HG03432 (cell line): ENCODE data around the gene TMEM221.
A peak's percentile ranks its signal among the peaks of the same experiment; 100 is the strongest.

Experiments
- ATAC-seq: cut with Tn5 transposase; IDR thresholded peaks from one replicate; pipeline ENCODE4 v1.9.1; 2021; ENCODE audit warnings: mild to moderate bottlenecking, moderate library complexity; ENCODE audit not compliant: unreplicated experiment

Gene TMEM221

DNA sequence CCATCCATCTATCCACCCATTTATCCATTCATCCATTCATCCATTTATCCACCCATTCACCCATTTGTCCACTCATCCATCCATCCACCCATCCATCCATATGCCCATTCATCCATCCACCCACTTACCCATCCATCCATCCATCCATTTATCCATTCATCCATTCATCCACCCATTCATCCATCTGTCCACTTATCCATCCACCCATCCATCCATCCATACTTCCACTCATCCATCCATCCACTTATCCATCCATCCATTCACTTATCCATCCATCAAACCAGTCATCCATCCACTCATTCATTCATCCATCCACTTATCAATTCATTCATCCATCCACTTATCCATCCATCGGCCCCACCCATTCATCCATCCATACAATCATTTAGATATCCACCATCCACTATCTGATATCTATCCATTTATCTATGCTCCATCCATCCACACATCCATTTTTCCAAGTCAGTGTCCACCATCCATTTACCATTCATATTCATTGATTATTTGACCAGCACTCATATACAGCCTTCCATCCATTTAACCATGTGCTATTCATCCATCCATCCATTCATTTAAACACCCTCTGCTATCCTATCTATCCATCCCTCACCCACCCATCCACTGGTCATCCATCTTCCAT, 2.8 kb downstream of the TMEM221 start:
- no peak for ATAC-seq

DNA sequence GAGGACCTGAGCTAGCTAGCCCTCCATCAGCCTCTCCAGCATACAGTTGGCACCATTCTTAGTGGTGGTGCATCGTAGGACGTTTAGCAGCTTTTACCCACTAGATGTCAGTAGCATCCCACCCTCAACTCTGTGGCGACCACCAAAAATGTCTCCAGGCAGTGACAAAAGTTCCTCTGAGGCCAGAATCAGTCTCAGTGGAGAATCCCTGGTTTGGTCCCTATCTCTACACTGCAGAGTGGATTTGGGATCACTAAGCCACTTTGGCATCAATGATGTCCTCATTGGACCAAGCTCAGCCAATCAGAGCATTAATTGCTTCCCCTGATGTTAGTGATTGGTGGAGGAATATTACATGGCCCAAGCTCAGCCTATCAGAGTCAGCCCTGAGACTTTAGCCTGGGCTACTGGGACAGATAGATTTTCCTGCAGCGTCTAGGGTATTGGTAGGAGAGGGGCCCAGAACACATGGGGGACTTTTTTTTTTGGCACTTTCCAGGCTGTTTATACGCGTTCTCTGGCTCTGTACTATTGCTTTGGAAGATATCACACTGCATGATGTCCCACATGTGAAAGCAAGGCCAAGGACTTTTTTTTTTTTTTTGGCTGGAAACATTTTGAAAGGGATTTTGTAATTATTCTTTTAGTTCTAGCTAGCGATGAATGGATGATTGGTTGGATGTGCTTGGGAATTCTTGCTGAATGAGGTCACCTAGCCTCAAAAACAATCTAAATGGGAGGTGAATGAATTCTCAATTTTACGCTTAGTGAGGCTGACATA, 7.0 kb downstream of the TMEM221 start:
- no peak for ATAC-seq

DNA sequence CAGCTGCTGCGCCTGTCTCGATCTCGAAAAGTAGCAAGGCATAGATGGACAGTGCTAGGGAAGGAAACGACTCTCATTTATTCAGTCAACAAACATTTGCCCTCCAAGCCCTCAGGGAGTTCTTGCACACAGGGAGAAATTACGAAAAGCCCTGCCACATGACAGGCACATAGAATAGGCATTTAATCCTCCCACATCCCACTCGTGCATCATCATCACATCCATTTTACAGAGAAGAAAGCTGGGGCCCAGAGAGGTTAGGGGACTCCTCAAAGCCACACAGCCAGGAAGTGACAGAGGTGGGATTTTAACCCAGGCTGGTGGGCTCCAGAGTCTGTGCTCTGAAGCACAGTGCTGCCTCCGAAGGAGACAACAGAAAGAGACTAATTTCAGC, 11.6 kb downstream of the TMEM221 start:
- no peak for ATAC-seq

DNA sequence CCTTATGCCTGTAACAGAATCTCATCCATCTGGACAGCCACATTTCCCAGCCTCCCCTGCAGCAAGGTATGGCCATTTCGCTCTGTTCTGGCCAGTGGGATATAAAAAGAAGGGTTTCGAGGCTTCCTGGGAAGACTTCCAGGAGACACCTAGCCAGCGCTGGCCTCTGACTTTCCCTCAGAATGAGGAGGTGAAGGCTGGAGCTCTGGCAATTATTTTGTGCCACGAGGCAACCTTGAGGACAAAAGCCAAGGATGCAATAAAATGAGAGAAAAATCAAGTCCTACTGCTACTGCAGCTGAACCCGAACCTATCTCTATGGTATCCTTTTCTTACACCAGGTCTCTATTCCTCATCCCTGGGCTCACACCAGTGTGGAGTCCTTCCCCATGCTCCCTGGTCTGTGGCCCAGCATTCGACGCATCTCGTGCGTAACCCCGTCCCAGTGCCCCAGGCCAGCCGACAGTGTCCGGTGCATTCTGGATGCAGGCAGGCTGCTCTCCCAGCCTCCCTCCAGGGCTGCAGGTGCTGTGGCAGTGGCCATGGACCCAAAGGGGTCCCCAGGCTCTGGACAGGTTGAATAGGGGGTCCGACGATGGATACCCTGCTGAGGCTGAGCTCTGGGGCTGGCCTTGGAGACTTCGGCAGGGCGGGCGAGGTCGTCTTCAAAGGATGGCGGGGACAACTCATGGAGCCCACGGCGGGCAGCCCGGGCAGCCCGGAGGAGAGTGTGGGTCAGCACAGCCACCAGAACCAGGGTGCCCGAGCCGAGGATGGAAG, 12.2 kb downstream of the TMEM221 start:
- no peak for ATAC-seq

DNA sequence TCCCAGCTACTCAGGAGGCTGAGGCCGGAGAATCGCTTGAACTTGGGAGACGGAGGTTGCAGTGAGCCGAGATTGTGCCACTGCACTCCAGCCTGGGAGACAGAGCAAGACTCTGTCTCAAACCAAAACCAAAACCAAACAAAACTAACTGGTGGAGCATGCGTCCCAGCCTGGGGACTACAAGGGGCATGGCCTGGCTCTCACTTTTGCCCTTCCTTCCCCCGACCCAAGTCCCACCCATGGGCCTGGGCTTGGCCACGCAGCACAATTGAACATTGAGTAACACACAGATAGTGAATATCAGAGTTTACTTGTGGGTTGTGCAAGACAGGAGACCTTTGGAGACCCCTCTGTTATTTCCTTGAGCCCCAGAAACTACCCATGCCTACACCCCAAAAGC, 13.2 kb downstream of the TMEM221 start:
- ATAC-seq: no peak

DNA sequence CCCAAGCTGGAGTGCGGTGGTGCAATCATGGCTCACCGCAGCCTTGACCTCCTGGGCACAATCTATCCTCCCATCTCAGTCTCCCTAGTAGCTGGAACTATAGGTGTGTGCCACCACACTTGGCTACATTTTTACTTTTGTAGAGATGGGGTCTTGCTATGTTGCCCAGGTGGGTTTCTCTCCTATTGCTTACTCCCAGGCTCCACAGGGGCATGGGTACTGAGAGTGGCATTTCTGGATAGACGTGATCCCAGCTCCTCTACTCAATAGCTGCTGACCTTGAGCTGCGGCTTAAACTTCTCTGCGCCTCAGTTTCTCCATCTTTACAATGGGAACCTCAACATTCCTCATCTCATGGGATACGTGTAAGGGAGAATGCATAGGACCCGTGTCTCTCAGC, 17.1 kb downstream of the TMEM221 start:
- ATAC-seq: no peak

DNA sequence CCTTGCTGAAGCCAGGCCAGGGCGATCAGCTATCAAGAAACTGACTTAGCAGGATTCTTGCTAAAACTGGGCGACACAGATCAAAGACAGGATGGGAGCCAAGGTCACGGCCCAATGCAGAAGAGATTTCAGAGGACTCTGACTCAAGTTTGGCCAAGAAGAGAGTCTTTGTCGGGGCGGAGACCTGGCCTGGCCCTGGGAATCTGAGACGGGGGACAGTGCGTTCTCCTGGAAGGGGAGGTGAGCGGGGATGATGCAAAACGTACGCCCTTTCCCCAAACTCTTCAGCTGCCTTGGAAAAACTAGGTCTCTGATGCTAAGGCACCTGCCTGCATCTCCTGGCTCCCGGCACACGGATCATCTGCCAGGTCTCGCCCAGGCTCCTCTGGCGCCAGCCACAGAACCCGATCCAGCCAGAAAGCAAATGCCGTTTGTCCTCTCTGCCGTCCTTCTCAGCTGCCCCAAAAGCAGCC, 18.8 kb downstream of the TMEM221 start:
- no peak for ATAC-seq

DNA sequence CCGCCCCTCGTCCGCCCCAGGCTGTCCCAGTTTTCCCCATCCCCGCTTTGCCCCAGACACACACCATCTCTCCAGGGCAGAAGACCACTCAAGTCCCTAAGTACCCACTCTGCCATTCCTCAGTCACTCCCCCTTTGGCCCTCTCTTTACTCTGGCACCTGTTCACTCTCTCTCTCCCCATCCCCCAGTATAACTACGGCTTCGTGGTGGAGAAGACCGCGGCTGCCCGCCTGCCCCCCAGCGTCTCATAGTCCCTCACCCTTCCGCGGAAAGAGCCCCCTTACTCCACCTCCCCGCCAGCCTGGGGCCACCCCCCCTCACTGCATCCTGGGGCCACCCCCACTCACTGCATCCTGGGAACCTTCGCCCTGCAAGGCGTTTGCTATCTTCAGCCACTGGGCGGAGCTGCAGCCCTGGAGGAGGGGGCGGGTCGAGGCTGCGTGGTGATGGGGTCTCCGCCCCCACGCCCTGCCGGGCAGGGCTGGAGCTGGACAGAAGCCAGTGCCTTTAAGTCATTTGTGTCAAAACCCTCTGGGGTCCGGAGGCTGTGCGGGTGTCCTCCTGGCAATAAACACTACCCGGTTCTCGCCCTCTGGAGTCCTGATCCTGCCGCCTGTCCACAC, 23.6 kb downstream of the TMEM221 start:
- ATAC-seq: no peak

DNA sequence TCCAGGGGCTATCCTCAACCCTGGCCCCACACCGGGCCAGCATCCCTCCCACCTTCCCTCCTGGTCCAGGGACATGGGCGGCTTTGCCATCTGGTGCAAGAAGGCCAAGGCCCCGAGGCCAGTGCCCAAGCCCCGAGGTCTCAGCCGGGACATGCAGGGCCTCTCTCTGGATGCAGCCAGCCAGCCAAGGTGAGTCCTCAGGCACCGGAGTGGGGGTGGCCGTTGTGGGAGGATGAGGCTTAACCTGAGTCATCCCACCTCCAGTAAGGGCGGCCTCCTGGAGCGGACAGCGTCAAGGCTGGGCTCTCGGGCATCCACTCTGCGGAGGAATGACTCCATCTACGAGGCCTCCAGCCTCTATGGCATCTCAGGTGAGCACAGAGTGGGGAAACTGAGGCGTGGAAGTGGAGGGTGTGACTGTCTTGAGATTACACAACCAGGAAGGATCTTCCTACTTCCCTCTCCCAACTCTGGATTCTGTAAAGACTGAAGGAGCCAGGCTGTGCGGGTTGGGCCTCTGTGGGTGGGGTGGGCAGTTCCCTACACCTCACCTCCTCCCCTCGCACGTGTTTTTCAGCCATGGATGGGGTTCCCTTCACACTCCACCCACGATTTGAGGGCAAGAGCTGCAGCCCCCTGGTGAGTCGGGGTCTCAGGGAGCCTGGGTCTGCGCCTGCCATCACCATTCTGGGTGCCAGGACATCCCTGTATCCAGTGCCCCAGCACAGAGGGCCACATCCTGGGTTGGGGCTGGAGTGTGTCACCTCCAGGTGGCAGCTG, 24.8 kb downstream of the TMEM221 start:
- ATAC-seq: no peak

DNA sequence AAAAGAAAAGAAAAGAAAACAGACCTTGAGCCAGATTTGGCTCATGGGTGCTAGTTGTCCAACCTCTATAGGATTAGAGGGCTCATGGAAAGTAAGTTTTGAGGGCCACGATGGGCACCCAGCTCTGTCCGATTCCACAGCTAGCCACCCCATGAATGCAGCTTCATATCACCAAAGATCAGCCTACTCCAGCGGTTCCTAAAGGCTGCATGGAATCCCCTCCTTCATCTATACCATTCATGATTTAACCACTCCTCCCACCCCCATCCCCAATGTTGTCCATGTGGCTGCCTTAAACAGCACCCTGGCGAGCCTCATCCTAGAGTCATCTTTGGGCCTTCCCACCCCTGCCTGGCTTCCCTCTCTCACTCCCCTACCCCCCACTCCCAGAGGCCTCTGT, 26.5 kb downstream of the TMEM221 start:
- no peak for ATAC-seq

DNA sequence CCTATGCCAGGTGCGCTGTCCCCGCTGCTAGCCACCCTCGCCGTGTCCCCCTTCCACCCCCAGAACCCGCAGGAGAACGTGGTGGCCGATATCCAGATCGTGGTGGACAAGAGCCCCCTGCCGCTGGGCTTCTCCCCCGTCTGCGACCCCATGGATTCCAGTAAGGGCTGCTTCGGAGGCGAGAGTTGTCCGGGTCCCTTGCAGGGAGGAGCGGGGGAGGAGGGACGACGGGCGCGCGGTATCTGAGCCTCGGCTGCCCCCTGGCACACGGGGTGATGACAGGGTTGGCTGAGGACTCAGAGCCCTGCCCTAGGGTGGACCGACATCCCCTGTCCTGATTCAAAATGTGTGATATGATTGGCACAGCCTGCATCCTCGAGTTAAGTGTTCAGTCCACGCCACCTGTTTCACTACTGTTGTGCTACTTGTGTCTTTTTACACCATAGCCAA, 28.0 kb downstream of the TMEM221 start:
- ATAC-seq: peak; percentile 22

DNA sequence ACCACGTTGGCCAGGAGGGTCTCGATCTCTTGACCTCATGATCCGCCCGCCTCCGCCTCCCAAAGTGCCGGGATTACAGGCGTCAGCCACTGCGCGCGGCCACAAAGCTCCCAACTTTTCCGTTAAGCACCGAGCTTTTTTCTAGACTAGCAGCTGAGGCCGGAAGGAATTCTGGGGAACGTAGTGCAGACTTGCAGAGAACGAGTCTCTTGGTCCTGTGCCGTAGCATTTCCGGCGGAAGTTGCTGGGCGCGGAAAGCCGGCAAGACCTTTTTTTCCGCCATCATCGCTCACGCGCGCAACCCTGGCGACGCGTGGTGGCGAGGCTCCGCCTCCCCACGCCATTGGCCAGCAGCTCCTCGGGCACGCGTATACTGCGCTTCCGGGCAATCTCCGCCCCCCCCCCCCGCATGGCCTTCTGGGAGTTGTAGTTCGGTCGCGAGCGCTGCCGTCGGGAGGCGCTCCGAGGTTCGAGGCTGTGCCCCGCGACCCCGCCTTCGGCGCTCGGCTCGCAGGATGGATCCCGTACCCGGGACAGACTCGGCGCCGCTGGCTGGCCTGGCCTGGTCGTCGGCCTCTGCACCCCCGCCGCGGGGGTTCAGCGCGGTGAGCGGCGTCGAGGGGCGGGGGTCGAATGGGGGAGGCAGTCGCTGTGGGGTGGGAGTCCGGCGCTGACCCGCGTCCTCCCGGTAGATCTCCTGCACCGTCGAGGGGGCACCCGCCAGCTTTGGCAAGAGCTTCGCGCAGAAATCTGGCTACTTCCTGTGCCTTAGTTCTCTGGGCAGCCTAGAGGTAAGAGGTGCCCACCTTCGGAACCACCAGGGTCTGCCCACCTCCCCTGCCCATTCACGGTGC, 28.6 kb downstream of the TMEM221 start, which contains the start of gene MVB12A:
TSS of gene MVB12A (plus strand) at position 427 of the 854 bp plus-strand sequence. CDS start at position 516, 89 bp downstream.
- peak; percentile 77 for ATAC-seq

DNA sequence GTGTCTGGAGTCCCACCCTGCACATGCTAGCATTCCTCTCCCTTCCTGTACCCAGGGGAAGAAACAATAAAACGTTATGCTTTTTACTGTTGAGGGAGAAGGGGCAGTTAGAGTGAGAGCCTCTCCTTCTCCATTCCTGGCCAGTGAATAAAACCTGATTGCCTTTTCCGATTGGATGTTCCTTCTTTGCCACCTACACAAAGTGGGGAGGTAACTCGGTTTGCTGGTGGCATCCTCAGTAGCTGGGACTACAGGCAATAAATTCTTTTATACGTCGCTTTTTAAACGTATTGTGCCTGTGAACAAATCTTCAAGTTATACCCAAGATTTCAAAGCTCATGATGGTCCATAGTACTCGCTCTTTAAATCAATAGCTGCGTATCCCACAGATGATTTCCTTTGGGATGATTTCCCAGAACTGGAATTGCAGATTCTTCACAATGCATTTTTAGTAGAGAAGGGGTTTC, 29.3 kb downstream of the TMEM221 start:
- ATAC-seq: no peak

DNA sequence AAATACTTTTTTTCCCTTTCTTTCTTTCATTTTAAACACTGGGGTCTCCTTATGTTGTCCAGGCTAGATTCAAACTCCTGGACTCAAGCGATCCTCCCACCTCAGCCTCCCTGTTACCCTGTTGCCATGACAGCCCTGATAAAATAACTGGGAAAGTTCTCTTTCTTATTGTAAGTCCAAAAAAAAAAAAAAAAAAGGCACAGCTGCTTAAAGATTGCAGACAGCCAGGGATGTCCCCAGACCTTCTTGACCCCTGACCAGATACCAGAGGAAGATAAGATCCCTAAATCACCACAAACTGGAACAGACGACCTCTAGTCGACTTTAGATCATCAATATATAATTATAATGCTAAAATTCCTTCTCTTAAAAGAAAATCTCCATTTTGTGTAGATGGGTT, 29.8 kb downstream of the TMEM221 start:
- ATAC-seq: no peak

DNA sequence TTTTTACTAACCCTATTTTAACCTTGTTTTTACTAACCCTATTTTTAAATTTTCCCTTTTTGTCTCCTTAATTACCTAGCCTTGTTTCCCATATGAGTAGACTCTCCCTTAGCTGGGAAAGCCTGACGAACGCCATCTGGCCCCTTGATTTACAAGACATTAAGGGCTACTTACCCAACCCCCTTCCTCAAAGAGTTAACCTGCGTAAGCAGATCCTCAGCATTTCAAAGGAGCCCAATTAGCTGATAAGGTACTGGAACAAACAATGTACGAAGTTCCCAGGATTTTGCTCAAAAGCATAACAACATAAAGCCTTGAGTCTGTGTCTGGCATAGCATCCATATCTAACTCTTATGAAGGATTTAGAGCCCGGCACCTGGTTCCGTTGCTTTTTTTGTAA, 33.3 kb downstream of the TMEM221 start:
- no peak for ATAC-seq

DNA sequence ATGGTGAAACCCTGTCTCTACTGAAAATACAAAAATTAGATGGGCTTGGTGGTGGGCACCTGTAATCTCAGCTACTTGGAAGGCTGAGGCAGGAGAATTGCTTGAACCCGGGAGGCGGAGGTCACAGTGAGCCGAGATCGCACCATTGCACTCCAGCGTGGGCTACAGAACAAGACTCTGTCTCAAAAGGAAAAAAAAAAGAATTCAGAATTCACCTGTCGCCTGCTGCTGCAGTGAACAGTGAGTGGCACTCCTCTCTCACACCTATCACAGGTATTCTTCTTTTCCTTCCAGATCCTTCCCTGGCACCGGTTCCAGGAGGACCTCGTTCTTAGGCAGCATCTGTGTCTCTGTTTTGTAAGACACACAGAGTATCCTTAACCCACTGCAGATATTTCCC, 34.4 kb downstream of the TMEM221 start:
- ATAC-seq: no peak

DNA sequence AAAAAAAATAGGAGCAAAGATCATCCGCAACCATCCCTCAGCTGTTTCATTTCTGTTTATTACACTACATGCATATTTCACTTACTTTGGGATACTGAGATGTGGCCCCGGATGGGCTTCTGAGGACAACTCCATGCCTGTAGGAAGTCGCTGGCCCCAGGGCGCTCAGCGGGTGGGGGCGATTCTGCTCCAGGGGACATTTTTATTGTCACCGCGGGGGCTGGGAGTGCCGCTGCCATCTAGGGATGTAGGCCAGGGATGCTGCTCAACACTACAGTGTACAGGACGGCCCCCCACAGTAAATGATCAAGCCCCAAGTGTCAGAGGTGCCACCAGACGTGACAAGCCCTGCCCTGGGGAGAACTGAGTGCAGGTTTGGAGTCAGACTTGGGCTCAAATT, 36.7 kb downstream of the TMEM221 start:
- no peak for ATAC-seq

DNA sequence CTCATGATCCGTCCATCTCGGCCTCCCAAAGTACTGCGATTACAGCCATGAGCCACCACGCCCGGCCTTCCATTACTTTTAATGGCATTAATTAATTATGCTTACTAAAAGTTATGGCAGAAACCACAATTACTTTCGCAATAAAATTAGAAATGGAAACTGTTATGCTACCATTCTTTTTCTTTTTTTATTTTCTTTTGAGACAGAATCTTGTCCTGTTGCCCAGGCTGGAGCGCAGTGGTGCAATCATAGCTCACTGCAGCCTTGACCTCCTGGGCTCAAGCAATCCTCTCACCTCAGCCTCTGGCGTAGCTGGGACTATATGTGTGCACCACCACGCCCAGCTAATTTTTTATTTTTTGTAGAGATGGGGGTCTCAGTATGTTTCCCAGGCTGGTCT, 38.5 kb downstream of the TMEM221 start:
- ATAC-seq: no peak

DNA sequence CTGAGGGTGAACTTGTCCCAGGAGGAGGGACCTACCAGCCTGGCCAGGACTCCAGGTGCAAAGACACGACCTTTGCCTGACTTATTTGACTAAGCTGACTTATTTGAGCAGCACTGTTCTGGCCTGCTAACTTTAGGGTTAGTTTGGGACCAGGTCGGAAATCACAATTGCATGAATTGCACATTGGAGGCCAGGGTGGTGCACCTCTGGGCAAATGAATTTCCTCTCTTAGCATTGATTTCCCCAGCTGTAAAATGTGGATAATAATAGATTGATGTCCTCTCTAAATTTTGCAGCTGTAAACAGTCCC, 41.6 kb downstream of the TMEM221 start:
- ATAC-seq: no peak
